SK-N-DZ (cell line): Measurements from ENCODE around the gene MYLIP.

Experiments used
- DNase-seq: peaks from one replicate; pipeline ENCODE4 v3.0.0-alpha.2; 2015; ENCODE audit warnings: low spot score

Gene MYLIP

DNA sequence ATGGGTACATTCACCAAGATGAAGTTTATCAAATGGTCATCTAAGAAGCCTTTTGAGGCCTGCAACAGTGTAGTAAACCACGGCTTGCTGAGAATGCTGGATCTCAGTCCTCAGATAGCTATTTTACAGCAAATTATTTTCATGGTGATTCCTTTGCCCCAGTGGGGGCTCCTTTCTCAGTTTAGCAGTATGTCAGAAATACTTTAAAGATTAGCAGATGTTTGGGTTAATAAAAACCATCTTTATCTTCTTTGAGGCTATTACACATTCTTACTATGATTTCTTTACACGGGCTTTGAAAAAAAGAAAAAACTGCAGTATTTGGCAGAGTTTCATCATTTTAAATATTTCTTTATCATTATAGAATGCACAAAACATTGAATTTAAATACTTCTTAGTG lies 10.7 kb downstream of the MYLIP start:
- no peak for DNase-seq

DNA sequence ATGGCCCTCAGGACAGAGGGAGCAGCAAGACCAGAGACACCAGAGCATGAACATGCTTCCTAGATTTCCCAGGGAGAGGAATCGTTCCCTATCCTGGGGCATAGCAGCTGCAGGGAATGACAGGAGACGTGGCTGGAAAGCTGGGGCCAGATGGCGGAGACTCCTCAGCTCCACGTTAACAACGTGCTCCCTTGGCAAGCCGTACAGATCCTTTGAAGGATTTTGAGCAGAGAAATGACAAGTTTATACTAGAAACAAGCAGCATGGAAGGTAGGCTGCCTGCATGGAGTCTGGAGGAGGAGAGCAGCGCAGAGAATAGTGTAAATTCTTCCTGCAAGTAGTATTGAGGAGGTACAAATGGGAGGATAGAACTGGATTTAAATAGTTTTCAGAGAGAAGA lies 11.7 kb downstream of the MYLIP start:
- no peak for DNase-seq

DNA sequence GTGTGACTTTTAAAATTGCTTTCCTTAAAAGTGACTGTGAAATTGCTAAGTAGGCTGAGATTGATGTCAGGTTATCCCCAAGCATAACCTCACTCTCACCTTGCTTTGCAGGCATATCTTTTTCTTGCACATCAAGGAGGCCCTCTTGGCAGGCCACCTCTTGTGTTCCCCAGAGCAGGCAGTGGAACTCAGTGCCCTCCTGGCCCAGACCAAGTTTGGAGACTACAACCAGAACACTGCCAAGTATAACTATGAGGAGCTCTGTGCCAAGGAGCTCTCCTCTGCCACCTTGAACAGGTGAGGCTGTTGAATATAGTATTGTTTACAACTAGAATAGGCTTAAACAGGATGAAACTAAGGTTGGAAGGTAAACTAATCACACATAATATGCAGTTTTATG lies 12.6 kb downstream of the MYLIP start:
- no peak for DNase-seq

- no peak for DNase-seq
These were observed 16.2 kb downstream of the MYLIP start for GRCh38 chr6:16145038-16145437.

DNA sequence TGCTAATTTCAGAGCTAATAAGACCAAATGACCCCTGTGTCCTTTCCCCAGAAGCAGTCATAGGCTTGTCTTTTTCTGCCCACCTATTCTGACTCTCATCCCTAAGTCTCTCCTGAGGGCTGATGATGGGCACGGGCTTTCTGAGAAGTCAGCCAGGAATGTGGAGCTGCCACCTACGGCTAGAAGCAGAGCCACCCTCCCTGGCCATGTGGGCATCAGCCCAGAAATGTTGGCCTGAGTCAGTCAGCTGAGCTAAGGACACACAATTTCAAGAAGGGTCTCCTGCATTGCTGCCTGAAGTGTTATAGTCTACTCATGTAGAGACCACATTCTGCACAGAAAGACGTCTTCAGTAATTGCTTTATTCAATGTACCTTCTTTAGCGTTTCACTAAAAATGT lies 17.1 kb downstream of the MYLIP start:
- no peak for DNase-seq

GRCh38 chr6:16146527-16146955 lies 17.7 kb downstream of the MYLIP start:
- DNase-seq = no peak

DNA sequence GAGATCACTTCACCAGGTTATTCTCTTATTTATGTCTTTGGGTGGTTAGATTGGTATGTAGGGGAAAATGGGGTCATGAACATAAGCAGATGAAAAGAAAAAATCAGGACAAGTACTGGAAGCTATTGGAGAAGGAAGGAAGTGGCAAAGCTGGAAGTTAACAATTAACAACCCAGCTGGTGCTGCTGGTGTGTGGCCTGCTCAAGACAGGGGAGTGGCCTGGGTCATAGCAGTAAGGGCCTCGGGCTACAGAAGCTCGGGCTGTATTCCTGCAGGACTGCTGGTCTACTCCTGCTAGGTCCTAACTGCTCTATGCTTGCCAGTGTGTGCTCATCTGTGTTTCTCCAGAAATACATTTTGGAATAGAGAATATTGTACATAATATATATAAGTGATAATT lies 19.6 kb downstream of the MYLIP start:
- DNase-seq = no peak

- DNase-seq = no peak
These were observed 20.4 kb downstream of the MYLIP start for GRCh38 chr6:16149305-16149704.

GRCh38 chr6:16150098-16150497 lies 21.2 kb downstream of the MYLIP start:
- no peak for DNase-seq

GRCh38 chr6:16153211-16153820 lies 24.4 kb downstream of the MYLIP start:
- no peak for DNase-seq

DNA sequence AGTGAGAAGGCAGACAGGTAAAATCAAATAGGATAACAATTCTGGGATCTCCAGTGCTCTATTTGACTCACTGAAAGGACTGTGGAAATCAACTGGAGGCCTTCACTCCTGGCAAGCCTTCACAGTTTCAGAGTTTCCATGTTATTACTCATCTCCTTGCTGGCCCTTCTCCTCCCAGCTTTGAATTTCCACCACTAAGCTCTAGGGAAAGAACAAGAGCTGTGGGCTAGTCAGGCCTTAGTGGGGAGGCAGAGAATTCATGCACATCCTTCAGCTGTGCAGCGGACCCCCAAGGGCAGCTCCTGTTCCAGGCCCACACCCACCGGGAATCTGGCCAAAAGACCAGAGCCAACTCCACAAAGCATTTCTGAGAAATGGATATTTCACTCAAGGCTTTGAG lies 26.0 kb downstream of the MYLIP start:
- DNase-seq = no peak

- peak; percentile 26 for DNase-seq
These were observed 28.6 kb downstream of the MYLIP start for GRCh38 chr6:16157492-16157891.

DNA sequence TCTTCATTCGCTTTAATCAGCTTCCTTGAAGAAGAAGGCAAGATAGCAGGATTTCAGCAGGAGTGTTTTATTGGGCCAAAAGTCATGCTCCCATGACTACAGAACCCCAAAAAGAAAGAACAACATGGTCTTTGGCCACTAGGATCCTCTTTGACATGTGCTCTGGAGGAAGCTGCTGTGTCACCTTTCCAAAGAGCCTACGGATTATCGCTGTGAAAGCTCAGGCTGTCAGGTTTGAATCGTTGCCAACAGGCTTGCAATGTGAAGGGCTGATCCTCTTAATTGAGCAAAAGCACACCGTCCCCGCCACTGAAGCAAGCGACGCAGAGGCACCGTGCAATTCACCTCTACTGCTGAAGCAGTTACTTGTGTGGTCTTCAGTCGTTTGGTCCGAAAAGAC lies 29.0 kb downstream of the MYLIP start:
- peak; percentile 77 for DNase-seq

- DNase-seq = no peak
These were observed 30.2 kb downstream of the MYLIP start for GRCh38 chr6:16158943-16159557.

DNA sequence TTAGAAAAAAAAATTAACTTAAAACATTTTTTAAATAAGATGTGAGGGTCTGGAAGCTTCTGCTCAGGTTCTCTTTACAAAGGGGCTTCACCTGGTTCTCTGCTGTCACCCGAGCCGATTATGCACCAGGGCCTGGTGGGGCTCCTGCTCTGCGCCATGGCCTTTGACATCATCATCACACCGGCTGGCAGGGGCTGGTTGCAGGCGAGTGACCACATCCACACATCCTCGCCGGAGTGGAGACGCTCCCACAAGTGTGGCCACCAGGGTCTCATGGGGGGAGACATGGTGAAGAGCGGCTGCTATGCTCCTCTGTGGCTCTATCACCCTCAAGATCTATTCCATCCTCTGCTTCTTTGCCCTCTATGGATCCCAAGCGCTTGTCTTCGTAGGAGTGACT lies 31.9 kb downstream of the MYLIP start:
- no peak for DNase-seq

DNA sequence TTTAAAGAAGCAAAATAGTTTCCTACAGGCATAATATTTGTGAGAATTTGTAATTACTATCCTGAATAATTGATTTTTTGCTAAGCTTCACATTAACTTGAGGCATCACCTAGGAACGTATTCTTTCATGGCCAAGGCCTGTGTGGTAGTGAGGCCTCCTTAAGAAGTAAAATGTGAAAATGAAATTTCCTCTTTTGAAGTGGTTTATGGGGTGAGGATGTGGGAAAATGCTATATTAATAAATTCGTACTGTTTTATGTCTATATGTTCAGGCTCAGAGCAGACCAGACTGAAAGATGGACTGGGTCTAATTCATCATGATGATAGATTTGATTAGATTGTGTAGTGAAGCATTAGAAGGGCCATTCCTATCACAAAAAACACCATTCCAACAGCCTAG lies 33.1 kb downstream of the MYLIP start:
- no peak for DNase-seq

DNA sequence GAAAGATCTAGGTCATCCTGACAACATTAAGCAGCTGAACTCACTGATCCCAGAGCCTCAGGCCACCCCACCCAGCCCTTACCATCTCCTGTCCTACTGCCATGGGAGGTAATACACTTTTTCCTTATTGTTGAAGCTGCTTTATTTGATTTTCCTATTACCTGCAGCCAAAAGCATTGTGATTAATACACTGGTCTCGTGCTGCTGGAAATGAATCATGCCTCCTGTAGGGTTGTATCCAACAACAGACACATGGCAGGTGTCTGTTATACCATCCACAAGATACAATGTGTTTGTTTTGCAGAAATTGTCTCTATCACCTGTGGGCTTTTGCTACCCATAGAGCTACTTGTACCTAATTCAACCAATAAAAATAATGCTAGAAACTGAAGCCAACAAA lies 34.2 kb downstream of the MYLIP start:
- no peak for DNase-seq

DNA sequence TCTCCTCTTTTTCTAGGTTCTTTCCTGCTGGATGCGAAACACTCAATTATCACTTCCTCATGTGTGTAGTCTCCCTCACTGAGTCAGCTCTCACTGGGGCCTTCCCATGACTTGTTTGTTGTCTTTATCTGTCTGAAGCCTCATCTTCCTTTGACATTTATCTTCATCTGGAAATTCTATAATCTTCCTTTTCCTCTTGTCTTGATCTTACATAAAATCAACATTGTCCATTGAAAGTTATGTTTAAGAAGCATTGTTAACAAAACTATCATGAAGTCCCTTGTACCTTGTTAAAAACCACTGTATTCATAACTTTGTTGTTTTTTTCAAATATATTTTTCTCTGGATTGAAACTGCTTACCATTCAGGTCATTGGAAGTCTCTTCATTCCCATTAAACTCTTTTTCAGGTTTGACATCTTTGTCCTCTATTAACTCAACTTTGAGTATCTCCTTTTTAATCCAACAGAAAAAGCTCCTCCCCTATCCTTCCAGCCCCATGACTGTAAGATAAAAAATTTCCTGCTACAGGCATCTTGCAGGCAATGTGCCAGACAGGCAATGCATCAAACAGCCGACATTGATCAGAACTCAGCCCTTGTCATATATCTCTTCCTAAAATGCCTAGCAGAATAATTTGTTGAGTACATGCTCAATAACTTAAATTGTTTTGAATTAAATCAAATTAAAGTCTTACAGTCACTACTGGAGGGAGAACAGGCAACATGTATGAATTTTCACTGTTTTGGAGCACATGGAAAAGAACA lies 34.8 kb downstream of the MYLIP start:
- DNase-seq = no peak

DNA sequence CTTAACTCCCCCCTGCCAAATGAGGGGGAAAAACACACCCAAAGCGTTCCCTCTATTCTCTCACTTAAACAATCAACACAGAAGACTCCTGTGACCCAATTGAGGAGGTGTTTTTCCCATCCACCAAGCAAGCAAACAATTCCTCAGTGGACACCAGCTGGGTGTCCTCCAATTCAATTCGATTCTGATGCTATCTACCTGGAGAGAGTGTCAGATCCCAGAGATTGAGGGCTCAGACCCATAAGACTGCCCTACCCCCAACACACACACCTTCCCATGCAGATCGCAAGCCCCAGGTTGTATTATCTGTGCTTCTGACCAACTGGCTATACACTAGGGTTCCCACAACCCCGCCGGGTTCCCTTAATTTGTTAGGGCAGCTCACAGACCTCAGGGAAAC lies 36.8 kb downstream of the MYLIP start:
- DNase-seq = no peak

- no peak for DNase-seq
These were observed 38.2 kb downstream of the MYLIP start for GRCh38 chr6:16166871-16167608.

DNA sequence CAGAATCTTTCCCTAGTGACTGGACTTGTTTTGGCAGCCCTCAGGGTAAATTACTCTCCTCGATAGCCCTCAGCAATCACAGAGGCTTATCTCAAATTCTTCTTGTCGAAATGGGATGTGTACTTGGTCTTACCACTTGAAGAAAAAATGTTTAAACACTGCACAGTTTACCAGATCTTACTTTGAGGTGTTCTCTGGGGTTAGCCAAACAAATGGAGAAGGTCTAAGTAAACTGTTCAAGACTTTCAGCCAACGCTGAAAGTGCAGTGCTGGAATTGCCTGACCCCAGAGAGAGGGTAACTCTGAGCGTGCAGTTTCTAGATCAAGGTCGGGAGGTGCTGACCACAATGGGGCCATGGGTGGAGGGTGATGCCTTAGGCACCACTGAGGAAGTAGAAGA lies 39.2 kb downstream of the MYLIP start:
- DNase-seq = no peak

GRCh38 chr6:16168858-16169257 lies 40.0 kb downstream of the MYLIP start:
- DNase-seq = peak; percentile 70
